Transverse colon (tissue), 4 donors: ENCODE data around the gene NDUFA9.

Experiments
- POLR2A ChIP-seq: fragments of 450-650 bp; IDR thresholded peaks from one replicate; pipeline ENCODE4 v1.6.1; 2016; ENCODE audit warnings: antibody characterized with exemption, mild to moderate bottlenecking, moderate library complexity
- POLR2AphosphoS5 ChIP-seq, 3 donors: sonication (generic); formaldehyde crosslinking; IDR thresholded peaks; one replicate each; pipeline ENCODE4 v1.6.1; 2016; ENCODE audit warnings: antibody characterized with exemption in 3 of 3
- TF ChIP-seq, protein P1 (sequence below), 5 experiments: fragments of 200-600 bp in 3 of 5; fragments of 450-650 bp in 2 of 5; sonication (generic) in 3 of 5; IDR thresholded peaks; 1 replicate in 2 of 5; 2 replicates in 3 of 5; pipeline ENCODE4 v1.5.1; 2016 to 2017; ENCODE audit warnings: antibody characterized with exemption in 5 of 5, inconsistent platforms in 3 of 5, mild to moderate bottlenecking in 2 of 5, moderate library complexity in 1 of 5

DNA sequence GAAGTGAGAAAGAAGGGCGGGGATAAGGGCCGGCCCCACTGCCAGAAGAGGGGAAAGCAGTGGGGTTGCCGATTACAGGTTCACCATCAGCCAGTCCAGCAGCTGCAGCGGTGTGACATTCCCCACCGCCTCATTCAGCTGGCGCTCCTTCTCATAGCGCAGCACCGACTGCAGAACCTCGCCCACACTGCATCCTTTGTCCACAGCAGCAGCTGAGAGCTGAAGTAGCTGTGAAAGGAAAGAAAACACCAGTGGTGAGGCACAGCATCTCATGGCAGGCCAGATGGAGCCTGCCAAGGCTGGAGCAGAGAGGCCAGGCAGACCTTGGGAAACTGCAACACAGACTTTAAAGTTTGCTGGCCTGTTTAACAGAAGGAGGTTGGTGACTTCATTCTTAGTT, 33.2 kb upstream of the NDUFA9 start:
- TF ChIP-seq, protein P1, sequence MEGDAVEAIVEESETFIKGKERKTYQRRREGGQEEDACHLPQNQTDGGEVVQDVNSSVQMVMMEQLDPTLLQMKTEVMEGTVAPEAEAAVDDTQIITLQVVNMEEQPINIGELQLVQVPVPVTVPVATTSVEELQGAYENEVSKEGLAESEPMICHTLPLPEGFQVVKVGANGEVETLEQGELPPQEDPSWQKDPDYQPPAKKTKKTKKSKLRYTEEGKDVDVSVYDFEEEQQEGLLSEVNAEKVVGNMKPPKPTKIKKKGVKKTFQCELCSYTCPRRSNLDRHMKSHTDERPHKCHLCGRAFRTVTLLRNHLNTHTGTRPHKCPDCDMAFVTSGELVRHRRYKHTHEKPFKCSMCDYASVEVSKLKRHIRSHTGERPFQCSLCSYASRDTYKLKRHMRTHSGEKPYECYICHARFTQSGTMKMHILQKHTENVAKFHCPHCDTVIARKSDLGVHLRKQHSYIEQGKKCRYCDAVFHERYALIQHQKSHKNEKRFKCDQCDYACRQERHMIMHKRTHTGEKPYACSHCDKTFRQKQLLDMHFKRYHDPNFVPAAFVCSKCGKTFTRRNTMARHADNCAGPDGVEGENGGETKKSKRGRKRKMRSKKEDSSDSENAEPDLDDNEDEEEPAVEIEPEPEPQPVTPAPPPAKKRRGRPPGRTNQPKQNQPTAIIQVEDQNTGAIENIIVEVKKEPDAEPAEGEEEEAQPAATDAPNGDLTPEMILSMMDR (IDR thresholded peaks at IDR 0.05), result no peak
- TF ChIP-seq POLR2AphosphoS5 (IDR thresholded peaks at IDR 0.05) (no peak), POLR2A (no peak)
